ENCODE results near the gene CLMN. TPM values are rescaled to one million over a fixed set of nuclear protein-coding genes. Genes with fewer than 3 reads are reported as not detected.

Gene CLMN
- total and polyA plus RNA-seq, 2 donors (not counting 3 experiments of a cell fraction or from before 2014, with no cell fraction given): 0.72 to 9.6 TPM

GRCh38 chr14:95216008-95216407 is 103.7 kb downstream of the CLMN start:
- H2AFZ ChIP-seq (ENCODE audit: low read depth, low read length): no peak overlapping the region
- H3K9ac ChIP-seq (replicated peaks; ENCODE audit: extremely low read depth, insufficient read depth, low read length): no peak overlapping the region
- H3K4me1 ChIP-seq (ENCODE audit: control insufficient read depth, extremely low read depth, insufficient read depth, low read length): no peaks in the 10 kb centered on the region
- H3K4me2 ChIP-seq (ENCODE audit: insufficient read depth, low read length): no peak overlapping the region
- no peaks in the 10 kb centered on the region for H3K27me3 ChIP-seq (ENCODE audit: control insufficient read depth in 2 of 2, insufficient read depth in 2 of 2, low read length in 2 of 2)
- TF ChIP-seq CTCF (IDR thresholded peaks at IDR 0.05; ENCODE audit: extremely low read depth in 1 of 2, insufficient read depth in 1 of 2, low read depth in 1 of 2, low read length in 2 of 2): no peak
- TF ChIP-seq EZH2 (IDR thresholded peaks at IDR 0.05; ENCODE audit: borderline replicate concordance, low read depth, low read length, severe bottlenecking): no peak
- TF ChIP-seq POLR2AphosphoS5 (IDR thresholded peaks at IDR 0.05; ENCODE audit: insufficient read depth, low read depth, low read length): no peak
- TF ChIP-seq GATA2 (IDR thresholded peaks at IDR 0.05; ENCODE audit: insufficient read depth, insufficient read length, low read depth, low read length): no peak
- no peak for TF ChIP-seq FOS (IDR thresholded peaks at IDR 0.05; ENCODE audit: borderline replicate concordance, insufficient read depth, low read length)
- no peak for TF ChIP-seq MYC (IDR thresholded peaks at IDR 0.05; ENCODE audit: low read depth, low read length)
- TF ChIP-seq JUN (IDR thresholded peaks at IDR 0.05; ENCODE audit: borderline replicate concordance, insufficient read depth, insufficient read length, low read depth): no peak
- TF ChIP-seq, protein P1, sequence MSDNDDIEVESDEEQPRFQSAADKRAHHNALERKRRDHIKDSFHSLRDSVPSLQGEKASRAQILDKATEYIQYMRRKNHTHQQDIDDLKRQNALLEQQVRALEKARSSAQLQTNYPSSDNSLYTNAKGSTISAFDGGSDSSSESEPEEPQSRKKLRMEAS (IDR thresholded peaks at IDR 0.05; ENCODE audit: insufficient read depth, insufficient read length): no peak
- no peak for TF ChIP-seq POLR2A (IDR thresholded peaks at IDR 0.05; ENCODE audit: low read depth, low read length)
- no peak for DNase-seq (ENCODE audit: low read depth, low spot score)
- no peaks in the 10 kb centered on the region for H3K79me2 ChIP-seq (ENCODE audit: control insufficient read depth, insufficient read depth, low read length)
- no TSS peak for BruUV-seq (replicated peaks)
- CTCF ChIA-PET: no interaction called here
- H3K9me3 ChIP-seq (replicated peaks; ENCODE audit: control insufficient read depth, insufficient read depth, low read length): no peaks in the 10 kb centered on the region
- no peaks in the 10 kb centered on the region for H3K36me3 ChIP-seq (ENCODE audit: control insufficient read depth in 2 of 2, extremely low read depth in 1 of 2, insufficient read depth in 2 of 2, low read length in 2 of 2)
- FAIRE-seq: no peak
- H3K9me1 ChIP-seq (replicated peaks; ENCODE audit: control insufficient read depth, extremely low read depth, insufficient read depth, low read length): no peaks in the 10 kb centered on the region
- POLR2A ChIA-PET: no interaction called here
- no peaks in the 10 kb centered on the region for H4K20me1 ChIP-seq (replicated peaks; ENCODE audit: control insufficient read depth, extremely low read depth, insufficient read depth, low read length)
- intact Hi-C loops (cut with micrococcal nuclease) (no loop called here), dilution Hi-C loops (cut with MboI; ENCODE audit: extremely low pct_ligation_motif_present, low sequenced_read_pairs) (no loop called here)
- H3K27ac ChIP-seq (ENCODE audit: insufficient read depth, low read depth, low read length): no peak overlapping the region
- no peak overlapping the region for H3K4me3 ChIP-seq (replicated peaks in 1 of 3; ENCODE audit: insufficient read depth in 1 of 3, low read depth in 1 of 3, low read length in 3 of 3)
